HepG2 (cell line): ENCODE measurements around the gene ISOC2. TPM values are rescaled to one million over a fixed set of nuclear protein-coding genes. Genes with fewer than 3 reads are reported as not detected.

Source experiments
- CBX5 ChIP-seq: sonication (generic); formaldehyde crosslinking; IDR thresholded peaks from 2 replicates; pipeline ENCODE4 v1.4.0; 2020; ENCODE audit warnings: missing genetic modification reagents, borderline replicate concordance
- KDM2A ChIP-seq: sonication (generic); formaldehyde crosslinking; IDR thresholded peaks from 2 replicates; pipeline ENCODE4 v1.4.0; 2020; ENCODE audit warnings: low read depth, missing genetic modification reagents, borderline replicate concordance
- KDM3A ChIP-seq: IDR thresholded peaks from 2 replicates; pipeline ENCODE4 v1.6.1; 2018; ENCODE audit warnings: low read depth, missing compliant biosample characterization
- MXD4 ChIP-seq: IDR thresholded peaks from 2 replicates; pipeline ENCODE4 v1.6.1; 2016; ENCODE audit warnings: mild to moderate bottlenecking, missing biosample characterization, missing genetic modification reagents
- RARA ChIP-seq: IDR thresholded peaks from 2 replicates; pipeline ENCODE4 v1.6.1; 2016; ENCODE audit warnings: missing genetic modification reagents, missing compliant biosample characterization
- RBM22 ChIP-seq: fragments of 200-400 bp; formaldehyde crosslinking; optimal IDR thresholded peaks from 2 replicates; pipeline ENCODE3; 2017; ENCODE audit warnings: mild to moderate bottlenecking, low read length, moderate library complexity
- ZBTB42 ChIP-seq: sonication (generic); formaldehyde crosslinking; IDR thresholded peaks from 2 replicates; pipeline ENCODE4 v1.5.0; 2020; ENCODE audit warnings: mild to moderate bottlenecking, missing genetic modification reagents
- ZFP1 ChIP-seq: IDR thresholded peaks from 2 replicates; pipeline ENCODE4 v1.6.1; 2016
- ZFP90 ChIP-seq: sonication (generic); formaldehyde crosslinking; IDR thresholded peaks from 2 replicates; pipeline ENCODE4 v1.8.0; 2022; ENCODE audit warnings: missing genetic modification reagents, mild to moderate bottlenecking, inconsistent platforms, borderline replicate concordance
- ZNF562 ChIP-seq: sonication (generic); formaldehyde crosslinking; IDR thresholded peaks from 2 replicates; pipeline ENCODE4 v1.8.0; 2022; ENCODE audit warnings: missing genetic modification reagents, borderline replicate concordance
- ZNF629 ChIP-seq: sonication (generic); formaldehyde crosslinking; conservative IDR thresholded peaks from 2 replicates; pipeline ENCODE4 v1.5.0; 2020; ENCODE audit warnings: missing genetic modification reagents
- ZNF83 ChIP-seq: sonication (generic); formaldehyde crosslinking; IDR thresholded peaks from 2 replicates; pipeline ENCODE4 v1.4.0; 2020; ENCODE audit warnings: missing genetic modification reagents, mild to moderate bottlenecking, borderline replicate concordance
- ZSCAN9 ChIP-seq: IDR thresholded peaks from 2 replicates; pipeline ENCODE4 v1.6.1; 2016; ENCODE audit warnings: borderline replicate concordance
- polyA plus RNA-seq, 8 experiments: library from polyadenylated mRNA; depleted of rRNA in 3 of 8; stranded (reverse) in 7 of 8; unstranded in 1 of 8; fragments of >200 nt; fragmentation: Illumina TruSeq in 4 of 8; extraction: Trizol in 4 of 8; gene quantifications; 2 replicates each; pipeline versions ENCODE4 v1.2.1 to v1.2.3, GENCODE V29; 2011 to 2016; ENCODE audit warnings: low read depth in 4 of 8, missing spikeins in 1 of 8, mixed read lengths in 1 of 8; ENCODE audit not compliant: insufficient read depth in 1 of 8
- total RNA-seq, 5 experiments: library from RNA; depleted of rRNA; stranded (reverse); fragments of >200 nt; fragmentation: Illumina TruSeq; extraction: Trizol; gene quantifications; 2 replicates each; pipeline ENCODE4 v1.2.3, GENCODE V29; 2016; ENCODE audit warnings: low read depth in 1 of 5
- TF ChIP-seq, protein P1 (sequence below): sonication (generic); formaldehyde crosslinking; IDR thresholded peaks from 2 replicates; pipeline ENCODE4 v1.8.1; 2023; ENCODE audit warnings: mild to moderate bottlenecking, inconsistent platforms, moderate library complexity, missing genetic modification reagents, borderline replicate concordance
- TF ChIP-seq, protein P2 (sequence below): sonication (generic); formaldehyde crosslinking; IDR thresholded peaks from 2 replicates; pipeline ENCODE4 v1.8.0; 2022; ENCODE audit warnings: mild to moderate bottlenecking, missing genetic modification reagents; ENCODE audit not compliant: insufficient replicate concordance
- TF ChIP-seq, protein P3 (sequence below): sonication (generic); formaldehyde crosslinking; IDR thresholded peaks from 2 replicates; pipeline ENCODE4 v1.4.0; 2020; ENCODE audit warnings: mild to moderate bottlenecking, low read depth, missing genetic modification reagents
- TF ChIP-seq, protein P4 (sequence below): sonication (generic); formaldehyde crosslinking; IDR thresholded peaks from 2 replicates; pipeline ENCODE4 v1.8.0; 2023; ENCODE audit warnings: mild to moderate bottlenecking, missing genetic modification reagents
- TF ChIP-seq, protein P5 (sequence below): fragments of 450-650 bp; IDR thresholded peaks from 2 replicates; pipeline ENCODE4 v1.6.1; 2017; ENCODE audit warnings: mild to moderate bottlenecking
- TF ChIP-seq, protein P6 (sequence below): sonication (generic); formaldehyde crosslinking; IDR thresholded peaks from 2 replicates; pipeline ENCODE4 v1.4.0; 2020; ENCODE audit warnings: mild to moderate bottlenecking, missing genetic modification reagents

Gene ISOC2
- total and polyA plus RNA-seq, 2 of the 13 experiments (the other 11 are each of a cell fraction or from before 2014, with no cell fraction given) = 76.8 to 105 TPM

DNA sequence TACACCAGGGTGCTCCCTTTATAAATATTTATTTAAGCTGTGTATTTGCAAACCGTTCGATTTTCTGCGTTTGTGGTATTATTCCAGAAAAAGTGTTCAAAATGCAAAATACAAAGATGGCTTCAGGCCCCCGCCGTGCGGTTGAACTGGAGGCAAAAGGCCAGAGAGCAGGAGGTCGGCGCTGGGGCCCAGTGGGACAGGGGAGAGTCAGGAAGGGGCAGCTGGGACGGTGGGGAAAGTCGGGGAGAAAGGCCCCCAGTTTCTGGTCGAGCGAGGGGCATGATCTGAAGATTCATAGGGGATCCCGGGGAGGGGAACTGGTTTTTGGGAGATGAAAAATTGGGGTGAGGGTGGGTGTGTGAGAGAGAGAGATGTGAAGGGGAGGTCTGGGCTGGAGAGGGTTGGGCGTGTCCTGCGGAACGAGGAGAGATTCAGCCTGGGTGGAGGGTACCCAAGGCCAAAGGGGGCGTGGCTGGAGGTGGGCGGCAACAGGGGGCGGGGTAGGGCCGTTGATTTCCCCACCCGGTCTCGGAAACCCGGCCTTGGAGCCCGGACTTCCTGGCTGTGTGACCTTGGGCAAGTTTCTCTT lies 678 bp downstream of the ISOC2 start (continued):
- TF ChIP-seq, protein P1, sequence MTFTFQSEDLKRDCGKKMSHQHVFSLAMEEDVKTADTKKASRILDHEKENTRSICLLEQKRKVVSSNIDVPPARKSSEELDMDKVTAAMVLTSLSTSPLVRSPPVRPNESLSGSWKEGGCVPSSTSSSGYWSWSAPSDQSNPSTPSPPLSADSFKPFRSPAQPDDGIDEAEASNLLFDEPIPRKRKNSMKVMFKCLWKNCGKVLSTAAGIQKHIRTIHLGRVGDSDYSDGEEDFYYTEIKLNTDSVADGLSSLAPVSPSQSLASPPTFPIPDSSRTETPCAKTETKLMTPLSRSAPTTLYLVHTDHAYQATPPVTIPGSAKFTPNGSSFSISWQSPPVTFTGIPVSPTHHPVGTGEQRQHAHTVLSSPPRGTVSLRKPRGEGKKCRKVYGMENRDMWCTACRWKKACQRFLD = no peak
- TF ChIP-seq, protein P2, sequence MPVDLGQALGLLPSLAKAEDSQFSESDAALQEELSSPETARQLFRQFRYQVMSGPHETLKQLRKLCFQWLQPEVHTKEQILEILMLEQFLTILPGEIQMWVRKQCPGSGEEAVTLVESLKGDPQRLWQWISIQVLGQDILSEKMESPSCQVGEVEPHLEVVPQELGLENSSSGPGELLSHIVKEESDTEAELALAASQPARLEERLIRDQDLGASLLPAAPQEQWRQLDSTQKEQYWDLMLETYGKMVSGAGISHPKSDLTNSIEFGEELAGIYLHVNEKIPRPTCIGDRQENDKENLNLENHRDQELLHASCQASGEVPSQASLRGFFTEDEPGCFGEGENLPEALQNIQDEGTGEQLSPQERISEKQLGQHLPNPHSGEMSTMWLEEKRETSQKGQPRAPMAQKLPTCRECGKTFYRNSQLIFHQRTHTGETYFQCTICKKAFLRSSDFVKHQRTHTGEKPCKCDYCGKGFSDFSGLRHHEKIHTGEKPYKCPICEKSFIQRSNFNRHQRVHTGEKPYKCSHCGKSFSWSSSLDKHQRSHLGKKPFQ (CRISPR knock-in tag) = no peak
- TF ChIP-seq ZNF562 (no peak), ZSCAN9 (CRISPR knock-in tag) (no peak), ZBTB42 (CRISPR knock-in tag) (no peak), ZFP1 (no peak), RARA (CRISPR knock-in tag) (no peak), CBX5 (CRISPR knock-in tag) (no peak), ZNF83 (CRISPR knock-in tag) (no peak), MXD4 (CRISPR knock-in tag) (no peak), KDM2A (CRISPR knock-in tag) (no peak), ZNF629 (CRISPR knock-in tag) (no peak), ZFP90 (CRISPR knock-in tag) (no peak), KDM3A (CRISPR knock-in tag) (no peak), RBM22 (no peak)
- TF ChIP-seq, protein P3, sequence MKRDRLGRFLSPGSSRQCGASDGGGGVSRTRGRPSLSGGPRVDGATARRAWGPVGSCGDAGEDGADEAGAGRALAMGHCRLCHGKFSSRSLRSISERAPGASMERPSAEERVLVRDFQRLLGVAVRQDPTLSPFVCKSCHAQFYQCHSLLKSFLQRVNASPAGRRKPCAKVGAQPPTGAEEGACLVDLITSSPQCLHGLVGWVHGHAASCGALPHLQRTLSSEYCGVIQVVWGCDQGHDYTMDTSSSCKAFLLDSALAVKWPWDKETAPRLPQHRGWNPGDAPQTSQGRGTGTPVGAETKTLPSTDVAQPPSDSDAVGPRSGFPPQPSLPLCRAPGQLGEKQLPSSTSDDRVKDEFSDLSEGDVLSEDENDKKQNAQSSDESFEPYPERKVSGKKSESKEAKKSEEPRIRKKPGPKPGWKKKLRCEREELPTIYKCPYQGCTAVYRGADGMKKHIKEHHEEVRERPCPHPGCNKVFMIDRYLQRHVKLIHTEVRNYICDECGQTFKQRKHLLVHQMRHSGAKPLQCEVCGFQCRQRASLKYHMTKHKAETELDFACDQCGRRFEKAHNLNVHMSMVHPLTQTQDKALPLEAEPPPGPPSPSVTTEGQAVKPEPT (CRISPR knock-in tag) = no peak
- TF ChIP-seq, protein P4, sequence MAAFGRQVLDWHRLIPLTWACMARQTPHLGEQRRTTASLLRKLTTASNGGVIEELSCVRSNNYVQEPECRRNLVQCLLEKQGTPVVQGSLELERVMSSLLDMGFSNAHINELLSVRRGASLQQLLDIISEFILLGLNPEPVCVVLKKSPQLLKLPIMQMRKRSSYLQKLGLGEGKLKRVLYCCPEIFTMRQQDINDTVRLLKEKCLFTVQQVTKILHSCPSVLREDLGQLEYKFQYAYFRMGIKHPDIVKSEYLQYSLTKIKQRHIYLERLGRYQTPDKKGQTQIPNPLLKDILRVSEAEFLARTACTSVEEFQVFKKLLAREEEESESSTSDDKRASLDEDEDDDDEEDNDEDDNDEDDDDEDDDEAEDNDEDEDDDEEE (CRISPR knock-in tag) = no peak
- TF ChIP-seq, protein P5, sequence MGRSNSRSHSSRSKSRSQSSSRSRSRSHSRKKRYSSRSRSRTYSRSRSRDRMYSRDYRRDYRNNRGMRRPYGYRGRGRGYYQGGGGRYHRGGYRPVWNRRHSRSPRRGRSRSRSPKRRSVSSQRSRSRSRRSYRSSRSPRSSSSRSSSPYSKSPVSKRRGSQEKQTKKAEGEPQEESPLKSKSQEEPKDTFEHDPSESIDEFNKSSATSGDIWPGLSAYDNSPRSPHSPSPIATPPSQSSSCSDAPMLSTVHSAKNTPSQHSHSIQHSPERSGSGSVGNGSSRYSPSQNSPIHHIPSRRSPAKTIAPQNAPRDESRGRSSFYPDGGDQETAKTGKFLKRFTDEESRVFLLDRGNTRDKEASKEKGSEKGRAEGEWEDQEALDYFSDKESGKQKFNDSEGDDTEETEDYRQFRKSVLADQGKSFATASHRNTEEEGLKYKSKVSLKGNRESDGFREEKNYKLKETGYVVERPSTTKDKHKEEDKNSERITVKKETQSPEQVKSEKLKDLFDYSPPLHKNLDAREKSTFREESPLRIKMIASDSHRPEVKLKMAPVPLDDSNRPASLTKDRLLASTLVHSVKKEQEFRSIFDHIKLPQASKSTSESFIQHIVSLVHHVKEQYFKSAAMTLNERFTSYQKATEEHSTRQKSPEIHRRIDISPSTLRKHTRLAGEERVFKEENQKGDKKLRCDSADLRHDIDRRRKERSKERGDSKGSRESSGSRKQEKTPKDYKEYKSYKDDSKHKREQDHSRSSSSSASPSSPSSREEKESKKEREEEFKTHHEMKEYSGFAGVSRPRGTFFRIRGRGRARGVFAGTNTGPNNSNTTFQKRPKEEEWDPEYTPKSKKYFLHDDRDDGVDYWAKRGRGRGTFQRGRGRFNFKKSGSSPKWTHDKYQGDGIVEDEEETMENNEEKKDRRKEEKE = no peak
- TF ChIP-seq, protein P6, sequence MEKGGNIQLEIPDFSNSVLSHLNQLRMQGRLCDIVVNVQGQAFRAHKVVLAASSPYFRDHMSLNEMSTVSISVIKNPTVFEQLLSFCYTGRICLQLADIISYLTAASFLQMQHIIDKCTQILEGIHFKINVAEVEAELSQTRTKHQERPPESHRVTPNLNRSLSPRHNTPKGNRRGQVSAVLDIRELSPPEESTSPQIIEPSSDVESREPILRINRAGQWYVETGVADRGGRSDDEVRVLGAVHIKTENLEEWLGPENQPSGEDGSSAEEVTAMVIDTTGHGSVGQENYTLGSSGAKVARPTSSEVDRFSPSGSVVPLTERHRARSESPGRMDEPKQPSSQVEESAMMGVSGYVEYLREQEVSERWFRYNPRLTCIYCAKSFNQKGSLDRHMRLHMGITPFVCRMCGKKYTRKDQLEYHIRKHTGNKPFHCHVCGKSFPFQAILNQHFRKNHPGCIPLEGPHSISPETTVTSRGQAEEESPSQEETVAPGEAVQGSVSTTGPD (CRISPR knock-in tag) = no peak
